ENCODE measurements around the gene CCDC40.

GRCh38 chr17:80009391-80010282 is 26.8 kb upstream of the CCDC40 start:
- TF ChIP-seq CTCF (IDR thresholded peaks at IDR 0.05): no peak
- TF ChIP-seq POLR2A (IDR thresholded peaks at IDR 0.05): no peak

Measured in Peyer's patch (tissue), 4 donors.